Heart left ventricle (tissue), 16 donors: ENCODE results near the gene CNST. TPM values are rescaled to one million over a fixed set of nuclear protein-coding genes. Genes with fewer than 3 reads are reported as not detected.

Experiments
- ATAC-seq, 4 donors: fragments of 200-7000 bp; cut with Tn5 transposase; one replicate each; pipeline ENCODE4 v1.9.1; 2020 to 2022; ENCODE audit warnings: moderate library complexity in 4 of 4, mild to moderate bottlenecking in 3 of 4, moderate number of reproducible peaks in 1 of 4
- DNase-seq, 5 donors: peaks; one replicate each; pipeline ENCODE4 v3.0.0-alpha.2; 2020
- H3K27ac ChIP-seq, 12 donors: fragments of 200-600 bp; sonication (generic) in 4 of 12; one replicate each; pipeline versions ENCODE4 v1.5.0 to v1.8.0; 2016 to 2022; ENCODE audit warnings: mild to moderate bottlenecking in 2 of 12
- H3K27me3 ChIP-seq, 9 donors: fragments of 200-600 bp; sonication (generic) in 2 of 9; one replicate each; pipeline versions ENCODE4 v1.5.1 to v1.8.0; 2016 to 2022; ENCODE audit warnings: mild to moderate bottlenecking in 3 of 9
- H3K36me3 ChIP-seq, 9 donors: fragments of 200-600 bp; sonication (generic) in 2 of 9; one replicate each; pipeline versions ENCODE4 v1.5.0 to v1.8.0; 2018 to 2022; ENCODE audit warnings: mild to moderate bottlenecking in 2 of 9
- H3K4me1 ChIP-seq, 12 donors: fragments of 200-600 bp; sonication (generic) in 4 of 12; one replicate each; pipeline versions ENCODE4 v1.5.0 to v1.8.0; 2016 to 2022; ENCODE audit warnings: mild to moderate bottlenecking in 3 of 12
- H3K4me3 ChIP-seq, 12 donors: fragments of 200-600 bp; sonication (generic) in 4 of 12; one replicate each; pipeline versions ENCODE4 v1.5.0 to v1.8.0; 2017 to 2022; ENCODE audit warnings: mild to moderate bottlenecking in 9 of 12, moderate library complexity in 4 of 12
- H3K9me3 ChIP-seq, 12 donors: fragments of 200-600 bp; sonication (generic) in 4 of 12; one replicate each; pipeline versions ENCODE4 v1.5.0 to v1.8.0; 2016 to 2022; ENCODE audit warnings: mild to moderate bottlenecking in 1 of 12
- CTCF ChIP-seq, 12 donors: fragments of 200-600 bp; sonication (generic) in 4 of 12; IDR thresholded peaks; one replicate each; pipeline versions ENCODE4 v1.5.0 to v1.8.0; 2018 to 2022; ENCODE audit warnings: antibody characterized with exemption in 12 of 12, mild to moderate bottlenecking in 5 of 12
- POLR2A ChIP-seq, 2 donors: fragments of 450-650 bp; IDR thresholded peaks; one replicate each; pipeline ENCODE4 v1.6.1; 2017; ENCODE audit warnings: antibody characterized with exemption in 2 of 2, mild to moderate bottlenecking in 2 of 2, moderate library complexity in 2 of 2
- WGBS, 4 donors: extraction: QIAGEN DNeasy Blood & Tissue Kit in 2 of 4; methylation state at CpG; one replicate each; pipeline versions ENCODE4 v1.1.5 to v1.1.7; 2013 to 2018; 5-methylcytosine and 5-hydroxymethylcytosine counted together
- intact Hi-C, 10 donors: fragments of 100-400 bp; cut with DNase I; formaldehyde crosslinking; loops; one replicate each; pipeline versions ENCODE4 v1.11.1 to v1.14.2; 2022
- polyA plus RNA-seq, 2 donors: library from polyadenylated mRNA; stranded (reverse); fragments of 200-250 nt; gene quantifications; one replicate each; pipeline ENCODE4 v1.2.3, GENCODE V29; 2013
- total RNA-seq, 9 donors: library from RNA; depleted of rRNA in 2 of 9; stranded (reverse); fragments of >200 nt in 2 of 9; fragmentation: NEBNext Ultra II Directional in 3 of 9; extraction: Animal tissue kit (Norgen Biotek cat#: 25700) in 3 of 9; gene quantifications; one replicate each; pipeline versions ENCODE4 v1.1.0 to v1.2.4, GENCODE V29; 2016 to 2023
- donor health status: ischemic (EF 13 %, LVEDD 7.1; RV severe dilation, severe dysfunction).
- donor health status: healthy with polysubstance abuse.
- donor health status: DM: no; HTN: yes; CAD: no.
- donor health status: DM: no; HTN: no; CAD: no.
- donor health status: ischemic (EF 25% LVEDD 6.9; RV normal size, moderate dysfunction).
- donor health status: ischemic (EF 25% LVEDD 5.7; RV mildly dilated, moderate dysfunction).
- donor health status: healthy.
- donor health status: DM: yes; HTN: yes; CAD: no.
- donor health status: ischemic (EF 35%, LVEDD 5.7; RV mildly dilated, moderate dysfunction).
- donor health status: nonischemic (EF 11% LVEDD 7.7; RV severe dilation, severe dysfunction).
- donor health status: DM: yes; HTN: yes; CAD: no.
- donor health status: PGD.
- donor health status: ischemic (EF 29% LVEDD 5.4; RV normal size, mild dysfunction).
- donor health status: nonischemic (EF 23%, LVEDD 6.1; RV moderate dilation, normal function).

CNST gene
- total and polyA plus RNA-seq, 11 donors = 3.9 to 23.9 (median 17.6) TPM

GRCh38 chr1:246534114-246534513, 32.1 kb upstream of the CNST start:
- intact Hi-C loops = no loop called here
- no peak overlapping the region for H3K4me3 ChIP-seq
- no peak for DNase-seq
- H3K4me1 ChIP-seq = no peaks in the 10 kb centered on the region
- no peak for TF ChIP-seq CTCF (IDR thresholded peaks at IDR 0.05)
- no peak for TF ChIP-seq POLR2A (IDR thresholded peaks at IDR 0.05)
- no peak for ATAC-seq
- peaks cover 0 to 4% (median 0%) of the 10 kb centered on the region in 9 donors for H3K36me3 ChIP-seq
- WGBS, 4 donors = 76 to 92% (median 80%) methylated on average over 1 of the region's 1 CpG
- peaks cover 0 to 23% (median 2%) of the 10 kb centered on the region in 12 donors for H3K9me3 ChIP-seq
- H3K27me3 ChIP-seq = no peaks in the 10 kb centered on the region
- no peak overlapping the region for H3K27ac ChIP-seq

GRCh38 chr1:246537441-246537840, 28.8 kb upstream of the CNST start:
- H3K27ac ChIP-seq = no peak overlapping the region
- no peak for DNase-seq
- TF ChIP-seq CTCF (IDR thresholded peaks at IDR 0.05) = no peak
- no peak for TF ChIP-seq POLR2A (IDR thresholded peaks at IDR 0.05)
- no peaks in the 10 kb centered on the region for H3K27me3 ChIP-seq
- whole genome bisulfite sequencing, 4 donors = 74 to 84% (median 81%) methylated on average over 7 of the region's 7 CpGs
- intact Hi-C loops = no loop called here
- no peaks in the 10 kb centered on the region for H3K4me1 ChIP-seq
- H3K4me3 ChIP-seq = no peak overlapping the region
- H3K9me3 ChIP-seq = no peaks in the 10 kb centered on the region
- no peak for ATAC-seq
- peaks cover 0 to 35% (median 29%) of the 10 kb centered on the region in 9 donors for H3K36me3 ChIP-seq

- Histone ChIP-seq H3K4me3 (no peak overlapping the region), H3K4me1 (no peaks in the 10 kb centered on the region), H3K36me3 (peaks cover 0 to 40% (median 34%) of the 10 kb centered on the region in 9 donors), H3K27me3 (no peaks in the 10 kb centered on the region), H3K9me3 (no peaks in the 10 kb centered on the region), H3K27ac (no peak overlapping the region)
- intact Hi-C loops = no loop called here
- no peak for ATAC-seq
- DNase-seq = no peak
- no peak for TF ChIP-seq CTCF (IDR thresholded peaks at IDR 0.05)
- no peak for TF ChIP-seq POLR2A (IDR thresholded peaks at IDR 0.05)
- 94 to 100% (median 96%) methylated on average over 3 of the region's 3 CpGs for WGBS, 4 donors
Measured at GRCh38 chr1:246537887-246538286, 28.4 kb upstream of the CNST start.

GRCh38 chr1:246540738-246541491, 25.3 kb upstream of the CNST start:
- Histone ChIP-seq H3K27me3 (no peaks in the 10 kb centered on the region), H3K4me3 (no peak overlapping the region), H3K36me3 (peaks cover 0 to 69% (median 58%) of the 10 kb centered on the region in 9 donors), H3K9me3 (no peaks in the 10 kb centered on the region), H3K27ac (no peak overlapping the region), H3K4me1 (no peaks in the 10 kb centered on the region)
- intact Hi-C loops = no loop called here
- DNase-seq (no peak), ATAC-seq (no peak)
- TF ChIP-seq POLR2A (IDR thresholded peaks at IDR 0.05) (no peak), CTCF (IDR thresholded peaks at IDR 0.05) (no peak)
- 90 to 92% (median 90%) methylated on average over 7 of the region's 7 CpGs for WGBS, 4 donors
